D721Med (cell line): Measurements from ENCODE around the gene RANBP1.

Experiments used
- DNase-seq: peaks from one replicate; pipeline ENCODE4 v3.0.0; 2011; ENCODE audit warnings: low spot score; ENCODE audit not compliant: insufficient read length
- FAIRE-seq: peaks from 2 replicates; lab custom pipeline; 2011; peaks lifted over from hg19 to GRCh38; lab: Jason Lieb, UNC
- CTCF ChIP-seq: IDR thresholded peaks from 2 replicates; pipeline ENCODE4 v1.5.1; 2012; ENCODE audit warnings: mild to moderate bottlenecking, control low read depth; ENCODE audit not compliant: insufficient read depth; ENCODE audit errors: missing control alignments

RANBP1 gene

GRCh38 chr22:20114506-20115475, 1.1 kb upstream of the RANBP1 start:
- DNase-seq = no peak
- FAIRE-seq = no peak
- no peak for TF ChIP-seq CTCF

- DNase-seq = no peak
- FAIRE-seq = no peak
- no peak for TF ChIP-seq CTCF
Measured at GRCh38 chr22:20116376-20116950, 559 bp downstream of the RANBP1 start.

- peak; percentile 20 for TF ChIP-seq CTCF
- DNase-seq (peak; percentile 99), FAIRE-seq (no peak)
Measured at GRCh38 chr22:20116951-20117632, 1.2 kb downstream of the RANBP1 start, which contains the start of gene TRMT2A. Gene TRMT2A (minus strand): TSS chr22:20117226. CDS start chr22:20116906, 320 bp downstream.

GRCh38 chr22:20117633-20118299, 1.9 kb downstream of the RANBP1 start:
- no peak for TF ChIP-seq CTCF
- DNase-seq (no peak), FAIRE-seq (no peak)

GRCh38 chr22:20118300-20119020, 2.6 kb downstream of the RANBP1 start:
- FAIRE-seq (no peak), DNase-seq (no peak)
- TF ChIP-seq CTCF = no peak

GRCh38 chr22:20121856-20122415, 6.0 kb downstream of the RANBP1 start:
- DNase-seq = no peak
- TF ChIP-seq CTCF = no peak
- FAIRE-seq = no peak
